H9 (cell line): ENCODE data around the gene RBBP9. TPM values are rescaled to one million over a fixed set of nuclear protein-coding genes. Genes with fewer than 3 reads are reported as not detected.
"Not testable (repeated sequence)": the region's sequence is repeated elsewhere in the genome, so short reads cannot be mapped to it uniquely, and the experiment has no call there.

Source experiments
- DNase-seq: peaks from one replicate; pipeline ENCODE4 v3.0.0-alpha.2; 2017
- H2AFZ ChIP-seq: one replicate; pipeline ENCODE4 v1.6.1; 2013; ENCODE audit warnings: mild to moderate bottlenecking, low read length, control low read depth, moderate library complexity
- H2AK5ac ChIP-seq: 2 replicates; pipeline ENCODE4 v1.6.1; 2013; ENCODE audit warnings: low read length, control low read depth, mixed read lengths; ENCODE audit not compliant: insufficient read length
- H2BK120ac ChIP-seq: one replicate; pipeline ENCODE4 v1.6.1; 2013; ENCODE audit warnings: low read depth, mild to moderate bottlenecking, low read length, control low read depth, inconsistent platforms; ENCODE audit not compliant: poor library complexity, severe bottlenecking
- H2BK12ac ChIP-seq: 2 replicates; pipeline ENCODE4 v1.6.1; 2013; ENCODE audit warnings: low read length, control low read depth, mixed read lengths, low read depth; ENCODE audit not compliant: insufficient read length
- H2BK15ac ChIP-seq: 2 replicates; pipeline ENCODE4 v1.6.1; 2013; ENCODE audit warnings: low read depth, low read length, control low read depth
- H2BK20ac ChIP-seq: one replicate; pipeline ENCODE4 v1.6.1; 2013; ENCODE audit warnings: low read depth, mild to moderate bottlenecking, low read length, control low read depth, inconsistent platforms; ENCODE audit not compliant: poor library complexity, severe bottlenecking
- H2BK5ac ChIP-seq: 2 replicates; pipeline ENCODE4 v1.6.1; 2013; ENCODE audit warnings: low read length, control low read depth, mixed read lengths; ENCODE audit not compliant: insufficient read length
- H3K14ac ChIP-seq: 2 replicates; pipeline ENCODE4 v1.6.1; 2013; ENCODE audit warnings: low read length, control low read depth; ENCODE audit not compliant: insufficient read depth
- H3K18ac ChIP-seq: 2 replicates; pipeline ENCODE4 v1.6.1; 2013; ENCODE audit warnings: low read depth, mild to moderate bottlenecking, mixed read lengths, low read length, control low read depth; ENCODE audit not compliant: insufficient read length
- H3K23ac ChIP-seq: 2 replicates; pipeline ENCODE4 v1.6.1; 2013; ENCODE audit warnings: low read length, control low read depth, mixed read lengths, low read depth; ENCODE audit not compliant: insufficient read length
- H3K23me2 ChIP-seq: 2 replicates; pipeline ENCODE4 v1.6.1; 2013; ENCODE audit warnings: low read depth, mild to moderate bottlenecking, mixed read lengths, low read length, control low read depth; ENCODE audit not compliant: insufficient read length, poor library complexity, severe bottlenecking
- H3K27ac ChIP-seq: 2 replicates; pipeline ENCODE4 v1.5.1; 2013; ENCODE audit warnings: low read length, control low read depth, mixed read lengths, low read depth; ENCODE audit not compliant: insufficient read length
- H3K27me3 ChIP-seq: 2 replicates; pipeline ENCODE4 v1.6.1; 2013; ENCODE audit warnings: low read length, control low read depth, inconsistent platforms; ENCODE audit not compliant: insufficient read depth
- H3K4ac ChIP-seq: 2 replicates; pipeline ENCODE4 v1.6.1; 2013; ENCODE audit warnings: low read depth, mild to moderate bottlenecking, control low read depth, inconsistent platforms, low read length, moderate library complexity
- H3K4me1 ChIP-seq: 2 replicates; pipeline ENCODE4 v1.6.1; 2013; ENCODE audit warnings: low read length, control low read depth, inconsistent platforms; ENCODE audit not compliant: insufficient read depth
- H3K4me2 ChIP-seq: 2 replicates; pipeline ENCODE4 v1.6.1; 2013; ENCODE audit warnings: low read length, control low read depth, mixed read lengths; ENCODE audit not compliant: insufficient read length, insufficient read depth
- H3K56ac ChIP-seq: 2 replicates; pipeline ENCODE4 v1.6.1; 2013; ENCODE audit warnings: low read depth, mild to moderate bottlenecking, mixed read lengths, low read length, control low read depth; ENCODE audit not compliant: insufficient read length
- H3K79me1 ChIP-seq: 2 replicates; pipeline ENCODE4 v1.6.1; 2013; ENCODE audit warnings: low read depth, mild to moderate bottlenecking, moderate library complexity, low read length, control low read depth, inconsistent platforms; ENCODE audit not compliant: insufficient read depth, poor library complexity, severe bottlenecking
- H3K79me2 ChIP-seq: 2 replicates; pipeline ENCODE4 v1.6.1; 2013; ENCODE audit warnings: low read length, control low read depth, inconsistent platforms; ENCODE audit not compliant: insufficient read depth
- H3K9ac ChIP-seq: 2 replicates; pipeline ENCODE4 v1.6.1; 2013; ENCODE audit warnings: low read length, control low read depth, mixed read lengths; ENCODE audit not compliant: insufficient read length; ENCODE audit errors: extremely low read depth
- H3K9me3 ChIP-seq: one replicate; pipeline ENCODE4 v1.6.1; 2013; ENCODE audit warnings: low read depth, low read length, inconsistent platforms; ENCODE audit not compliant: control insufficient read depth
- H3T11ph ChIP-seq: one replicate; pipeline ENCODE4 v1.6.1; 2013; ENCODE audit warnings: mild to moderate bottlenecking, low read length, control low read depth, inconsistent platforms
- H4K20me1 ChIP-seq: one replicate; pipeline ENCODE4 v1.6.1; 2013; ENCODE audit not compliant: control insufficient read depth, insufficient read length, insufficient read depth
- H4K5ac ChIP-seq: 2 replicates; pipeline ENCODE4 v1.6.1; 2013; ENCODE audit warnings: low read depth, mild to moderate bottlenecking, mixed read lengths, low read length, control low read depth; ENCODE audit not compliant: insufficient read length
- H4K8ac ChIP-seq: replicated peaks from 2 replicates; pipeline ENCODE4 v1.6.1; 2013; ENCODE audit warnings: low read length, control low read depth, mixed read lengths, low read depth; ENCODE audit not compliant: insufficient read length
- H4K91ac ChIP-seq: 2 replicates; pipeline ENCODE4 v1.6.1; 2013; ENCODE audit warnings: low read depth, mild to moderate bottlenecking, moderate library complexity, mixed read lengths, low read length, control low read depth; ENCODE audit not compliant: insufficient read length
- H3K27ac Mint-ChIP-seq, 3 experiments: 2 replicates in 2 of 3; 3 replicates in 1 of 3; pipeline ENCODE4 v1.8.0; 2020 to 2021; ENCODE audit warnings: mixed read lengths in 3 of 3, mild to moderate bottlenecking in 1 of 3, moderate library complexity in 1 of 3
- H3K27me3 Mint-ChIP-seq: 2 replicates; pipeline ENCODE4 v1.8.0; 2021; ENCODE audit warnings: low read depth, mild to moderate bottlenecking, moderate library complexity, mixed read lengths
- H3K36me3 Mint-ChIP-seq, 3 experiments: 2 replicates in 2 of 3; 3 replicates in 1 of 3; pipeline ENCODE4 v1.8.0; 2020 to 2021; ENCODE audit warnings: low read depth in 3 of 3, mixed read lengths in 3 of 3; ENCODE audit not compliant: insufficient read depth in 1 of 3
- H3K4me1 Mint-ChIP-seq, 2 experiments: 2 replicates each; pipeline ENCODE4 v1.8.0; 2020; ENCODE audit warnings: mixed read lengths in 2 of 2
- H3K4me3 Mint-ChIP-seq, 2 experiments: 2 replicates in 1 of 2; 3 replicates in 1 of 2; pipeline ENCODE4 v1.8.0; 2020 to 2021; ENCODE audit warnings: mild to moderate bottlenecking in 2 of 2, mixed read lengths in 2 of 2, moderate library complexity in 1 of 2
- H3K9me3 Mint-ChIP-seq, 2 experiments: 2 replicates in 1 of 2; 3 replicates in 1 of 2; pipeline ENCODE4 v1.8.0; 2020; ENCODE audit warnings: mild to moderate bottlenecking in 2 of 2, mixed read lengths in 2 of 2, moderate library complexity in 1 of 2
- CTCF ChIP-seq: fragments of 200-600 bp; sonication (generic); conservative IDR thresholded peaks from 3 replicates; pipeline ENCODE4 v1.8.0; 2021; ENCODE audit warnings: antibody characterized with exemption, mild to moderate bottlenecking
- WGBS: extraction: QIAGEN DNeasy Blood & Tissue Kit; methylation state at CpG from one replicate; pipeline ENCODE4 v1.1.7; 2013; ENCODE audit warnings: missing lambda C conversion rate, low lambda C conversion rate, mixed read lengths; ENCODE audit not compliant: insufficient read length; ENCODE audit errors: extremely low coverage; 5-methylcytosine and 5-hydroxymethylcytosine counted together
- total RNA-seq: library from RNA; stranded (reverse); gene quantifications from 2 replicates; pipeline ENCODE4 v1.2.1, GENCODE V29; 2021

RBBP9 gene
- total RNA-seq, 1 experiment from 2014 or later: 12.0 TPM

GRCh38 chr20:18504479-18505060, 7.5 kb upstream of the RBBP9 start:
- H3K4me1 ChIP-seq: no peaks in the 10 kb centered on the region
- no peak overlapping the region for H2BK20ac ChIP-seq
- H3K9me3 ChIP-seq: no peaks in the 10 kb centered on the region
- H4K91ac ChIP-seq: no peak overlapping the region
- H4K20me1 ChIP-seq: no peaks in the 10 kb centered on the region
- H3K36me3 Mint-ChIP-seq: peaks cover 0 to 3% (median 0%) of the 10 kb centered on the region in 3 experiments; a peak in 4 of 7 replicates
- peak overlapping the region in 2 of 3 experiments; percentile 71 to 74; a peak in 3 of 7 replicates for H3K27ac Mint-ChIP-seq
- no peak overlapping the region for H2BK120ac ChIP-seq
- H3K27me3 ChIP-seq: no peaks in the 10 kb centered on the region
- H3K4ac ChIP-seq: no peak overlapping the region
- peaks cover 5% of the 10 kb centered on the region; the same call in 1 of the 2 replicates for H3K79me2 ChIP-seq
- H2BK12ac ChIP-seq: no peak overlapping the region
- H3K14ac ChIP-seq: no peak overlapping the region
- H3K23ac ChIP-seq: no peak overlapping the region
- H3K27ac ChIP-seq: no peak overlapping the region
- H3K56ac ChIP-seq: no peak overlapping the region
- H2AFZ ChIP-seq: no peak overlapping the region
- no peak overlapping the region for H2BK5ac ChIP-seq
- whole genome bisulfite sequencing: no CpG with 5 or more reads among the region's 31 CpGs
- no peak overlapping the region for H3K9ac ChIP-seq
- no peak overlapping the region for H2AK5ac ChIP-seq
- no peak overlapping the region for H3K4me2 ChIP-seq
- DNase-seq: peak; percentile 30
- peaks cover 17 to 23% of the 10 kb centered on the region in 2 experiments for H3K4me1 Mint-ChIP-seq
- H3K9me3 Mint-ChIP-seq: no peaks in the 10 kb centered on the region
- no peak overlapping the region for H4K5ac ChIP-seq
- H3K79me1 ChIP-seq: no peaks in the 10 kb centered on the region
- peaks cover 9% of the 10 kb centered on the region for H3K23me2 ChIP-seq
- no peak overlapping the region for H3K4me3 Mint-ChIP-seq
- no peak overlapping the region for H3T11ph ChIP-seq
- no peak for TF ChIP-seq CTCF
- H3K18ac ChIP-seq: no peak overlapping the region
- no peak overlapping the region for H2BK15ac ChIP-seq
- H3K27me3 Mint-ChIP-seq: peaks cover 3% of the 10 kb centered on the region; the same call in 1 of the 2 replicates
- H4K8ac ChIP-seq: no peak overlapping the region

DNA sequence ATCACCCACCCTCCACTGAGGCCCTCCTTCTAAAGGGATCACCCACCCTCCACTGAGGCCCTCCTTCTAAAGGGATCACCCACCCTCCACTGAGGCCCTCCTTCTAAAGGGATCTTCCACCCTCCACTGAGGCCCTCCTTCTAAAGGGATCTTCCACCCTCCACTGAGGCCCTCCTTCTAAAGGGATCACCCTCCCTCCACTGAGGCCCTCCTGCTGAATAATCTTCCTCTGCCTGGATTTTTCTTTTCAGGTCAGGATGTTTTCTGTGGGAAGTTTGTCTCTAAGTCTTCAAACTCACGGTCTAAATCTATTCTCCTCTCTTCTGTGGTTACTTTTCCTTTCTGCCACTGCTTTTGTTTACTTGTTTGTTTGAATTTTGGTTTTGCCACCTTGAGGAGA, 4.6 kb upstream of the RBBP9 start:
- not testable (repeated sequence) for H4K91ac ChIP-seq, H2BK5ac ChIP-seq, H3K79me1 ChIP-seq, H2AFZ ChIP-seq, H3T11ph ChIP-seq, H3K9me3 Mint-ChIP-seq, H3K27ac ChIP-seq, H2BK12ac ChIP-seq, H3K9me3 ChIP-seq, H3K36me3 Mint-ChIP-seq, H3K27me3 ChIP-seq, H3K56ac ChIP-seq, H3K27me3 Mint-ChIP-seq, H4K5ac ChIP-seq, H2BK120ac ChIP-seq, H3K4me2 ChIP-seq, H3K14ac ChIP-seq, H2BK20ac ChIP-seq, H3K18ac ChIP-seq, H4K20me1 ChIP-seq, H2AK5ac ChIP-seq, H2BK15ac ChIP-seq, H3K79me2 ChIP-seq, H3K27ac Mint-ChIP-seq, H3K4me3 Mint-ChIP-seq, H3K23me2 ChIP-seq, H3K4ac ChIP-seq, H3K23ac ChIP-seq, H3K4me1 ChIP-seq, H3K9ac ChIP-seq, DNase-seq, H4K8ac ChIP-seq
- peaks cover 8 to 14% of the 10 kb centered on the region in 2 experiments for H3K4me1 Mint-ChIP-seq
- no CpG with 5 or more reads among the region's 1 CpG for WGBS
